ENCODE data around the gene TMEM40. TPM values are rescaled to one million over a fixed set of nuclear protein-coding genes. Genes with fewer than 3 reads are reported as not detected.

TMEM40 gene
- total and polyA plus RNA-seq, 9 of the 15 experiments (the other 6 are each of a cell fraction or from before 2014, with no cell fraction given), result 0.11 to 0.31 (median 0.14) TPM; not detected in 6

- DNase-seq (ENCODE audit: extremely low read depth in 1 of 4, low spot score in 3 of 4) (no peak), ATAC-seq (no peak), FAIRE-seq (peak; percentile 40)
- TF ChIP-seq CEBPG (CRISPR knock-in tag; IDR thresholded peaks at IDR 0.05), result peak; percentile 77
- peak; percentile 89 to 90 for TF ChIP-seq CEBPG (tag; conservative IDR thresholded peaks at IDR 0.05 in 1 of 2, IDR thresholded peaks at IDR 0.05 in 1 of 2)
- peak; percentile 98 for TF ChIP-seq CEBPB (tag; IDR thresholded peaks at IDR 0.05)
- TF ChIP-seq IRF9 (tag; IDR thresholded peaks at IDR 0.05), result 0 out of 2 replicates have a peak, but pooled peaks have one; percentile 46
- 0 out of 2 replicates have a peak, but pooled peaks have one; percentile 16 for TF ChIP-seq ATF3 (IDR thresholded peaks at IDR 0.05)
- TF ChIP-seq ATF3 (CRISPR knock-in tag; conservative IDR thresholded peaks at IDR 0.05), result no peak
- TF ChIP-seq ZBTB2 (IDR thresholded peaks at IDR 0.05), result no peak
- 0 out of 2 replicates have a peak, but pooled peaks have one; percentile 11 for TF ChIP-seq ZNF766 (CRISPR knock-in tag; conservative IDR thresholded peaks at IDR 0.05)
- TF ChIP-seq GMEB1 (CRISPR knock-in tag; IDR thresholded peaks at IDR 0.05), result no peak
- TF ChIP-seq TRIM25 (IDR thresholded peaks at IDR 0.05; ENCODE audit: borderline replicate concordance), result no peak
- TF ChIP-seq SMAD3 (CRISPR knock-in tag; conservative IDR thresholded peaks at IDR 0.05), result no peak
- no peak for TF ChIP-seq ZNF512 (tag; IDR thresholded peaks at IDR 0.05)
- TF ChIP-seq KAT7 (CRISPR knock-in tag; IDR thresholded peaks at IDR 0.05; ENCODE audit: borderline replicate concordance), result no peak
- 7% methylated on average over 4 of the region's 4 CpGs for WGBS (ENCODE audit: insufficient coverage, low coverage, missing lambda C conversion rate)
- Histone ChIP-seq H3K9me1 (ENCODE audit: control insufficient read depth, insufficient read depth, low read length) (no peaks in the 10 kb centered on the region), H3K27ac (ENCODE audit: extremely low read depth, low read depth, low read length) (no peak overlapping the region), H3K4me1 (replicated peaks in 1 of 2; ENCODE audit: control insufficient read depth in 2 of 2, insufficient read depth in 2 of 2, low read length in 2 of 2) (peaks cover 9 to 20% of the 10 kb centered on the region in 2 experiments), H3K9ac (ENCODE audit: insufficient read depth in 1 of 2, low read depth in 2 of 2, low read length in 2 of 2) (no peak overlapping the region), H3K4me3 (no peak overlapping the region), H3K27me3 (ENCODE audit: control insufficient read depth in 2 of 2, insufficient read depth in 2 of 2, low read length in 2 of 2) (peaks cover 0 to 12% of the 10 kb centered on the region in 2 experiments; a peak in 2 of 5 replicates), H3K4me2 (ENCODE audit: insufficient read depth, low read length) (peak overlapping the region; percentile 41), H3K79me2 (ENCODE audit: control insufficient read depth, insufficient read depth, low read length) (no peaks in the 10 kb centered on the region), H2AFZ (ENCODE audit: low read depth, low read length) (peak overlapping the region; percentile 75), H4K20me1 (replicated peaks; ENCODE audit: control insufficient read depth, insufficient read depth, low read length) (no peaks in the 10 kb centered on the region), H3K36me3 (ENCODE audit: control insufficient read depth, insufficient read depth, low read length) (no peaks in the 10 kb centered on the region), H3K9me3 (replicated peaks; ENCODE audit: control insufficient read depth, insufficient read depth, low read depth, low read length) (no peaks in the 10 kb centered on the region)
- ChIA-PET POLR2A (no interaction called here), CTCF (ENCODE audit: low intra/inter-chr PET ratio) (interaction anchor here (0.6 kb wide), 1 partner anchor 37 kb away, joined by 3 read pairs; no protein-coding TSS in a partner anchor)
- BruUV-seq (replicated peaks), result no TSS peak
- in situ Hi-C loops (cut with MboI), result no loop called here
- intact Hi-C loops (cut with micrococcal nuclease), result no loop called here
Measured at GRCh38 chr3:12756175-12756574, 2.9 kb downstream of the TMEM40 start.
